GM18505 (cell line): Measurements from ENCODE around the gene KRT38.
"Not testable (repeated sequence)": the region's sequence is repeated elsewhere in the genome, so short reads cannot be mapped to it uniquely, and the experiment has no call there.

Source experiments
- ATAC-seq: cut with Tn5 transposase; IDR thresholded peaks from one replicate; pipeline ENCODE4 v1.9.1; 2021; ENCODE audit not compliant: unreplicated experiment
- POLR2A ChIP-seq: IDR thresholded peaks from 4 replicates; pipeline ENCODE4 v1.6.1; 2011; ENCODE audit warnings: borderline replicate concordance; ENCODE audit not compliant: insufficient read depth, insufficient read length; ENCODE audit errors: extremely low read depth

Gene KRT38

DNA sequence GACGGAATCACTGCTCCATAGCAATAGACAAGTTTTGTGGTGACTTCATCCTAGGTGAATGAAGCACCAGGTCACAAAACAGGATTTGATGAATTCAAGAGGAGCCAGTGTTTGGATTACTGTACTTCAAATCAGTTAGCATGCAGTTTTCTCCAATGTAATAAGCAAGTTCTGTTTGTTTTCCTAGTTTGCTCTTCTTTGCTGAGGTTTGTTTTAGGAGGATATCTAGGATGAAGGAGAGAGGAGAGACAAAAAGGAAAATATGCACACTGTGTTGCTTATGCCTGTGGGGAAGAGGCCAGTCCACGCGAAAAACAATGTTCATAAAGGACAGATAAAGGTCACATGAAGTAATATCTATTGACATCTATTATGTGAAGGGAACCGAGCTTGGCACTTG lies 25.4 kb downstream of the KRT38 start:
- no peak for ATAC-seq
- TF ChIP-seq POLR2A = no peak

DNA sequence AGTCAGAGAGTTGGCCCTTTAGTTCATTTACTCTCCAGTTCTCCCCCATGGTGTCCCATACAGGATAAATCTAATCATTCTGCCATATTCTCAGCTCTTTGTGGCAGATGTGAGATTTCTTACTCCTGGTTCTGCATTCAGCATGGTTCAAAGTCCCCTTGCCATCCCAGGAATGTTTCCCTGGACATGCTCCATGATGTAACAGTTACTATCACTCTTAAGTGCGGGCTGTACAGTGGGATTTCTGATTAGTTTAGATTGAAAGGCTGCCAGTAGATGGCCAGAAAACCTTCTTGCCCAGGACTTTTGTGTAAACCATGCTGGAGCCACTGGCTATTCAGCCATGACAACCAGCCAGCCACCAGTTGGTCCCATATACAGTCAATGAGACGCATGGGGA lies 26.8 kb downstream of the KRT38 start:
- ATAC-seq = no peak
- TF ChIP-seq POLR2A = no peak

DNA sequence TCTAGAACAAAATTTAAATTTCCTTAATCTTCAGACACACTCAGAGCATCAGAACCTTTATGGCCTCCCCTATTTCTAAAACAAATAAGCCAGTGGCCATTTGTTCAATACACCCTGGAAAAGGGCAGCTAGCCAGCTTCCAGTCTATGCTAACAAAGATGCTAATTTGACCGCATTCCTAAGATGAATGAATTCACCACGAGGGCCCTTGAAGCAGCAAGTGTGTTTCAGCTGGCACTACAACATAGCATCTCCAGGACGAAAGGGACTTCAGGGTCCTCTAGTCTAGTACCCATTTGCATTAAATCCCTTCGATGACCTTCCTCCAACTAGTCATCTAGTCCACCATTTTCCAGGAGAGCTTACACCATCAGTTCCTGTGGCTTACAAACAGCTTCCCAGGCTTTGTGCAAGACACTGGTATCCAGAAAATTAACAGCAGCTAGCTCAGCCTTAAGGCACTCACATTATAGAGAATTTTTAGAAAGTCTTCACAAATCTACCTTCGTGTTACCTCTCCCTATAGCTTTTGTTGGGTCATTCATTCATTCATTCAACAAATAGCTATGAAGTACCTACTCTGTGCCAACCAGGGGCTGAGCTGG lies 27.3 kb downstream of the KRT38 start:
- no peak for TF ChIP-seq POLR2A
- ATAC-seq = no peak

DNA sequence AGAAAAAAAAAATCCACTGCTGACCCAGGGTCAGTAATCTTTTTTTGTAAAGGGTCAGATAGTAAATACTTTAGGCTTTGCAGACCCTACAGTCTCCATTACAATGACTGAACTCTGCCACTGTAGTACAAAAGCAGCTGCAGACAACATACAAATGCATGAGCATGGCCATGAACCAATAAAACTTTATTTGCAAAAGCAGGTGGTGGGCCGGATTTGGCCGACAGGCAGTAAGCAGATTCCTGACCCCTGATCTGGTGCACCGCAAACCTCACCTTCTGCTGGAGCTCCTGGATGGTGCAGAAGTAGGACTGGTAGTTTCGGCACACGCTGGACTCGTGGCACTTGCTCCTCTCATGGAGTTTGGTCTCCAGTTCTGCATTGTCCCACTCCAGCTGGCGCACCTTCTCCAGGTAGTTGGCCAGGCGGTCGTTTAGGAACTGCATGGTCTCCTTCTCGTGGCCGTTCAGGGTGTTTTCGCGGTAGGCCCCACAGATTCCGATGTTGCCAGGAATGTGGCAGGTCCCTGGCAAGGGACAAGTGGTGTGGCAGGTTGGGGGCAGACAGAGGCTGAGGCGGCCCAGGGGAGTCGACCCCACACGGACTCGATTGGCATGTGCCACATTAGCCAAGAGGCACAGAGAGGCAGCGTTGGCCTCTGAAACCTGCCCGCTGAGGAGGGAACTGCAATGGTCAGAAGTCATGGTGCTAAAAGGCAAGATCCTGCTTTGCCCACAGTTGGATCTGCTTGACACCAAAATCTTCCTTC lies 29.5 kb downstream of the KRT38 start:
- TF ChIP-seq POLR2A = no peak
- ATAC-seq = no peak

DNA sequence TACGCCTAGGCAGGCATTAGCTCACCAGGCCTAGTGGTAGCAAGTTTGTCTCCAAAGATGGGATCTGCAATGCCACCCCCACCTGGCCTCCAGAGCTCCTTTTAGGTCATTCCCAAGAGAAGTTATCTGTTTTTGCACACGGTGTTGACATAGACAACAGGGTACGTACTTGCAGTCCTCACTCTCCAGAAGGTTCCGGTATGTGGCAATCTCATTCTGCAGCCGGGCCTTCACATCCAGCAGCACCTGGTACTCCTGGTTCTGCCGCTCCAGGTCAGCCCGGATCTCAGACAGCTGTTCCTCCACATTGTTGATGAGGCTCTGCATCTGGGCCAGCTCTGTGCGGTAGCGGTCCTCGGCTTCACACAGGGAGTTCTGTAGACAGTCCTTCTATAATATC lies 33.6 kb downstream of the KRT38 start:
- no peak for ATAC-seq
- TF ChIP-seq POLR2A = no peak

DNA sequence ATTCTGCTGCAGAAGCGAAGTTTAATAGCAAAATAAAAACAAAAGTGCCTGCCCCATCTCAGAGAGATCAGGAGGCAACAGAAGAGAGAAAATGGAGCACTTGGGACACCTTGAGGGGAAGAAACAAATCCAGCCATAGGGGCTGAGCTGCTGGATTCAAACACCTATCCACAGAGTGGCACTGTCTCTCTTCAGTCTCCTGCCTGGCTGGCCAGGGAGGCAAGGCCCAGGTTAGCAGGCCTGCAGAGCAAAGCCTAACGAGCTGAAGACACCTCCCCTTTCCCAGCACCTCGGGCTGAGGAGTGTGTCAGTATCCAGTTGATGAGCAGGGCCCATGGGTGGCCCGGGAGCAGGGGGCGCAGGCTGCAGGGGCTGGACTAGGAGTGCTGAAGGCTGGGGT lies 34.6 kb downstream of the KRT38 start:
- ATAC-seq = no peak
- no peak for TF ChIP-seq POLR2A

DNA sequence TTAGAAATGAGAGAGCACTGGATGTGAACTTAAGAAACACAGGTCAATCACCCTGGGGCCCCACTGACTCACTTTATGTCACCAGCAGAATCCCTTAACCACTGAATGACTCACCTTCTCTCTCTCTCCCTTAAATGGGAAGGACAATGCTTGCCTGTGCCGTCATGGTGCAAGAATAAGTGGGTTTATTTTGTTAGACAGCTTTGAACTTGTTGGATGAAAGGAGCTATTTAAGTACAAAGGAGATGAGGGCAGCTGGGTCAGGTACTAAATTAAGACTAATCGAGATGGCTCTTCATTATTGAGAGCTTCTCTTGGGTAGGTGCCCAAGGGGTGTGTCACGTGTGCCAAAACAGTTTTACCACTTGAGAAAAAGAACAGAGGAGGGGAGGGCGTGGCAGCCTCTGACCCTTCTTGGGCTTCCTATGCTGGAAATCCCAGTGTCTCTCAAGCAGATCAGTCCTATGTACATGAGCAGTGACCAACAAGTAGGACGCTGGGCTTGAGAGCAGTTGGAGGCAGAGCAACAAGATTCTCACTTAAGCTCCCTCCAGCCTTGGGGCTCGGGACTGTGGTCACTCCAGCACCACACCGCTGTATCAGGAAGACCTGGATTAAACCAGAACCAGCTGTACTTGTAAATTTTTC lies 36.6 kb downstream of the KRT38 start:
- ATAC-seq = no peak

DNA sequence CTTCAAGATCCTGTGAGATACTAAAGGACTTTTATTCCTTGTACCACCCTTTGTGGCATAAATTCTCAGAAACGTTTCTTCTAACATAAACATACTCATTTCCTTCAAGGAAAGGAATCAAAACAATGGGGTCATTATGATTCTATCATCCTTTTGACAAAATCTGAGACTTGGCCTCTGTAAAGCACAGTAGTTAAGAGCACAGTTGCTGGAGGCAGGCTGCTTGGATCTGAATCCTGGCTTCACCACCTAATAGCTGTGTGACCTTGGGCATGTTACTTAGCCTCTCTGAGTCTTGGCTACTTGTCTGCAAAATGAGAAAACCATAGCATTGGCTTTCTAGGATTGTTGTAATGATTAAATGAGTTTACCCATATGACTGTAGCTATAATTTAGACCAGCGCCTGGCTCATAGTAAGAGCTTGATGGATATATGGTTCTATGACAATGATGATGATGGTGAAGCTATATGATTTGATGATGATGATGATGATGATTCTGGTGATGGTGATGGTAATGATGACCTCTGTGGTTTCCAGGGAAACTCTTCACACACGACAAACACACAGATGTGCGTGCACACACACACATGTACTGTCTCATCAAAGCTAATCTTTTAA lies 37.3 kb downstream of the KRT38 start:
- no peak for TF ChIP-seq POLR2A
- no peak for ATAC-seq

More for the DNA sequence above, 36.6 kb downstream of the KRT38 start:
- TF ChIP-seq POLR2A = no peak

DNA sequence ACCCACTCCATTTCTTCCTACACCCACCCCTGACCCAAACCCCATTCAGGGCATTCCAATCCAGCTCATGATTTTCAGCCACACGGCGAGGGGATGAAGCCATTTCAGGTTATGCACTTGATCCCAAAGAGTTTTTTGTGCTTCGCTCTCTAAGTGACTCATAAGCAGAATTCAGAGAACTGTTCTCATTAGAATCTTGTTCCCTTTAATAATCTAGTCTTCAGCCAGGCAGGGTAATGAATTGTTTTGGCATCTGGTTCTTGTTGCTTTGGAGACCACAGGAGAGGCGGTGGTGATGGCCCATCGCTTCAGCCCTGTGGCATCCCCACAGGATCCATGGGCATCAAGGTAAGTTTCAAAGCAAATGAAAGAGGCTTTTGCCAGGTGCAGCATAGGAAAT lies 38.6 kb downstream of the KRT38 start:
- no peak for ATAC-seq
- no peak for TF ChIP-seq POLR2A

DNA sequence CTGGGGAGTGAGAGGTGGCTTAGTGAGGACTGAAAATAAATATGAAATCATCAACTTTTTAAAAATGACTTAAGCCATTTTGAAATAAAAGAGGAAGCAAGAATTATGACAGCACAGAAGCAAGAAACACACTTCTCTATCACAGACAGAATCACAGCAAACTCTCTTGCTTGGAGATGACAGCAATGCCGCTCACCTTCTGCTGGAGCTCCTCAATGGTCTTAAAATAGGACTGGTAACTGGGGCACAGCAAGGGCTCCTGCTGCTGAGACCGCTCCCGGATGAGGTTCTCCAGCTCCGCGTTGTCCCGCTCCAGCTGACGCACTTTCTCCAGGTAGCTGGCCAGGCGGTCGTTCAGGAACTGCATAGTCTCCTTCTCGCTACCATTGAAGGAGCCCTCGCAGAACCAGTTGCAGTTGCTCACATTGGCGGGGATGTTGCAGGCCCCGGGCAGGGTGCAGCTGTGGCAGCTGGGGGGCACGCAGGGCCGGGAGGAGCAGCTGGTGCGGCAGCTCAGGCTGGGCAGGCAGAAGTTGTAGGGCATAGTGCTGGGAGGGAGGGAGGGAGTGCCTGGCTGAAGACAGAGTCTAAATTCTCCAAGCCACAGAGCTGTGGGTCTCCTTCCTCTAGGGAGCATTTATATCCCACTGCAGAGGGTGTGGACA lies 43.7 kb downstream of the KRT38 start, which contains the start of gene KRT31:
Gene KRT31 (minus strand): TSS at position 613 of the 665 bp plus-strand sequence. CDS start 69 bp downstream, at position 544.
- no peak for ATAC-seq
- no peak for TF ChIP-seq POLR2A

DNA sequence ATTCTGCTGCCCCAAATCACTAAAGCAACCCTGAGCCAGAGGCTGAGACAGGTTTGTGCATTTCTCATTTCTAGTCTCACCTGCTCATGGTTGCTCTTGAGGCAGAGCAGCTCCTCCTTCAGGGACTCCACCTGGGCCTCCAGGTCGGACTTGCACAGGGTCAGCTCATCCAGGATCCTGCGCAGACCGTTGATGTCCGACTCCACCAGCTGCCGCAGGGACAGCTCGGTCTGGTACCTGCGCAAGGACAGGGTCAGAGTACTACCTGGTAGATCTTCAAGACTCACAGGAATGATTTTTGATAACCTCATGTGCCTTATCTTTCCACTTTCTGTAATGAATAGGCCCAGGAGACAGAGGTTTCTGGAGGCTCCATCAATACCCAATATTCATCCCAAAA lies 44.4 kb downstream of the KRT38 start:
- ATAC-seq = no peak
- TF ChIP-seq POLR2A = no peak

DNA sequence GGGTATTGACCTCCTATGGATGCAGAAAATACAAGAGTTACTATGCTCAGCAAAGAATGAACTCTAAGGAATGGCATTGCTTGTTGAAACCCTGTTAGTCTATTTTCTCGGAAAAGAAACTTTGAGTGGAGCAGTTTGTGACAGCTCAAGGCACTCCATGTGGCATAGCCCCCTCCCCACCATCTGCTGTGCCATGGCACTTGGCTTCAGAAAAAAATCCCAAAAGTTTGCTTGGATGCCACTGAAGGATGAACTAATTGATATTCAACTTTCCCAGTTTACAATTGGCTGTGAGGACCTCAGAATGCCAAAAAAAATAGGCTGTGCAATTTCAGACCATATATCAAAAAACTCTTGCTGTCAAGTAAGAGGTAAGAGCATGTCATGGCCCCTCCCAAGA lies 45.2 kb downstream of the KRT38 start:
- ATAC-seq = no peak
- no peak for TF ChIP-seq POLR2A

DNA sequence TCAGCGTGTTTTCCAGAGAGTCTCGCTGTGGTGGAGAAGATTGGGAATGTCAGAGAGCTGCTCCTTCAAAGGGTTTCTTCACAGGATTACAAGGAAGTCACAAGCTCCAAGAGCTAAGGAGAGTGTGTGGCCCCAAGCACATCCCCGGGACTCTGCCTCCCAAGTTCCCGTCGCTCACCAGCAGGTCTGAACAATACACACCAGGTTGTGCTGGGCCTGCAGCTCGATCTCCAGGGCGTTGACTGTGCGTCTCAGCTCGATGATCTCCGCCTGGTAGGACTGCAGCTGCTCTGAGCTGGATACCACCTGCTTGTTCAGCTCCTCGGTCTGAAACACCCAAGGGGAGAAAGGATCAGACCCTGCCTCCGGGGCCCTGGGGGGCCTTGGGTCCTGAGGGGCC lies 45.7 kb downstream of the KRT38 start:
- not testable (repeated sequence) for ATAC-seq
